Thymus (tissue), 11 donors: ENCODE measurements around the gene RALGAPA2. TPM values are rescaled to one million over a fixed set of nuclear protein-coding genes. Genes with fewer than 3 reads are reported as not detected.
A peak's percentile ranks its signal among the peaks of the same experiment; 100 is the strongest.

ENCODE experiments used
- DNase-seq, 9 donors: peaks; one replicate each; pipeline ENCODE4 v3.0.0-alpha.2; 2013; ENCODE audit warnings: low spot score in 9 of 9, low read depth in 6 of 9, missing footprints in 1 of 9
- H3K27ac ChIP-seq, 2 donors: one replicate each; pipeline ENCODE4 v1.5.1; 2013; ENCODE audit warnings: control low read depth in 1 of 2, low read depth in 1 of 2, low read length in 1 of 2, mild to moderate bottlenecking in 1 of 2, moderate library complexity in 1 of 2
- H3K27me3 ChIP-seq, 2 donors: one replicate each; pipeline ENCODE4 v1.5.1; 2013; ENCODE audit warnings: low read length in 1 of 2; ENCODE audit not compliant: control insufficient read depth in 2 of 2, insufficient read depth in 1 of 2
- H3K36me3 ChIP-seq, 2 donors: one replicate each; pipeline ENCODE4 v1.5.1; 2013; ENCODE audit warnings: low read length in 1 of 2, mild to moderate bottlenecking in 1 of 2, moderate library complexity in 1 of 2; ENCODE audit not compliant: control insufficient read depth in 2 of 2, insufficient read depth in 2 of 2
- H3K4me1 ChIP-seq, 2 donors: one replicate each; pipeline ENCODE4 v1.5.1; 2013; ENCODE audit warnings: low read length in 2 of 2; ENCODE audit not compliant: control insufficient read depth in 2 of 2, insufficient read depth in 2 of 2
- H3K4me3 ChIP-seq, 2 donors: one replicate each; pipeline ENCODE4 v1.5.1; 2013; ENCODE audit warnings: low read length in 2 of 2, control low read depth in 1 of 2, mild to moderate bottlenecking in 1 of 2
- H3K9me3 ChIP-seq, 2 donors: one replicate each; pipeline ENCODE4 v1.5.1; 2013; ENCODE audit warnings: low read length in 1 of 2, mild to moderate bottlenecking in 1 of 2; ENCODE audit not compliant: control insufficient read depth in 2 of 2, insufficient read depth in 1 of 2
- WGBS: extraction: QIAGEN DNeasy Blood & Tissue Kit; methylation state at CpG from one replicate; pipeline ENCODE4 v1.1.7; 2013; 5-methylcytosine and 5-hydroxymethylcytosine counted together
- polyA plus RNA-seq: library from polyadenylated mRNA; stranded (reverse); fragments of 200-250 nt; gene quantifications from one replicate; pipeline ENCODE4 v1.2.3, GENCODE V29; 2013
- total RNA-seq: library from RNA; stranded (reverse); fragments of 120-200 nt; gene quantifications from one replicate; pipeline ENCODE4 v1.2.4, GENCODE V29; 2013
- donor health status: healthy.

The RALGAPA2 gene
- total and polyA plus RNA-seq, 2 donors, result 9.0 to 10.3 TPM

- Histone ChIP-seq H3K9me3 (no peaks in the 10 kb centered on the region), H3K36me3 (peaks cover 0 to 3% of the 10 kb centered on the region in 2 donors), H3K27me3 (no peaks in the 10 kb centered on the region), H3K4me1 (peaks cover 0 to 19% of the 10 kb centered on the region in 2 donors), H3K4me3 (no peak overlapping the region), H3K27ac (no peak overlapping the region)
- peak in 1 of 9 donors; percentile 19 for DNase-seq
- 86% methylated on average over 4 of the region's 4 CpGs for WGBS
Observed at GRCh38 chr20:20466341-20466879, 246.0 kb downstream of the RALGAPA2 start.

DNA sequence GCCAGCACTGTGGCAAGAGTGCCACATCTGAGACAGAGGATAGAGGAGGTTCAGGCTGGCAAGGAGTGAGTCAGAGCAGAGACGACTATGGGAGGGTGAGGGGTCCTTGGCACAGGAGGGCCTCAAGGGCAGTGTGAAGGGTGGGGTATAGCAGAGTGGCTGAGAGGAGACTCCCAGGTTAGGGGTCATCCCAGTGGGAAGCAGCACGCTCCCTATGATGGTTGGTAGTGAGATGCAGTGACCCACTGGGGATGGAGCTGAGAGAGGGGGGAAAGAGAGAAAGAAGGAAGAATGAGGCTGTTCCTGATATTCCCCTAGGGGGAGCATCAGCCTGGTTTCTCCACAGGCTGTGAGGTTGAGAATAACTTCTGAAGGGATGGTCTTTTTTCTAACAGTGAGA lies 247.2 kb downstream of the RALGAPA2 start:
- H3K9me3 ChIP-seq, result no peaks in the 10 kb centered on the region
- DNase-seq, result peak in 1 of 9 donors; percentile 22
- H3K4me1 ChIP-seq, result peaks cover 0 to 19% of the 10 kb centered on the region in 2 donors
- no peak overlapping the region for H3K4me3 ChIP-seq
- WGBS, result 96% methylated on average over 2 of the region's 2 CpGs
- no peak overlapping the region for H3K27ac ChIP-seq
- H3K36me3 ChIP-seq, result peaks cover 0 to 3% of the 10 kb centered on the region in 2 donors
- H3K27me3 ChIP-seq, result no peaks in the 10 kb centered on the region

DNA sequence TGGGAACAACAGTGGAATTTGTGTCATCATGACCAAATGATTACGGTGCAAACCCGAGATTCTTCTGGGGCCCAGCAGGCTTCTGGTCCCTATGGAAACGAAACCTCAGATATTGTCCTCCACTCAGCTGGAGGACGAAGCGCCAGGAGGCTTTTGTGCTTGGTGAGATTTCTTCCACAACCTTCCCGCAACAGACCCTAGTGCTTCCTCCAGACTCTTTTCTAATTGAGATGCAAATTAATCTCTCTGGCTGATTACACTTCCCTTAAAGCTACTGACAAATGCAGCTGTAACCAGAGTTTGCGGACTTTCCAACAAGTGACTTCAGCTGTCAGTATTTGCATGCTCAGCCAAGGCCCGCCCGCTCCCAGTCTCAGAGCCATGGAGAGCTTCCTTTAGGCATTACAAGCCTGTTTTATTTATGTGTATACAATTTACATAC lies 248.5 kb downstream of the RALGAPA2 start:
- DNase-seq, result peak in 1 of 9 donors; percentile 12
- 95% methylated on average over 9 of the region's 9 CpGs for WGBS

GRCh38 chr20:20462185-20462584 lies 250.3 kb downstream of the RALGAPA2 start:
- peaks cover 0 to 19% of the 10 kb centered on the region in 2 donors for H3K4me1 ChIP-seq
- H3K4me3 ChIP-seq, result no peak overlapping the region
- DNase-seq, result no peak
- H3K27me3 ChIP-seq, result no peaks in the 10 kb centered on the region
- H3K27ac ChIP-seq, result no peak overlapping the region
- peaks cover 0 to 7% of the 10 kb centered on the region in 2 donors for H3K36me3 ChIP-seq
- WGBS, result 97% methylated on average over 3 of the region's 3 CpGs
- H3K9me3 ChIP-seq, result no peaks in the 10 kb centered on the region

More for the DNA sequence above, 248.5 kb downstream of the RALGAPA2 start:
- H3K9me3 ChIP-seq, result no peaks in the 10 kb centered on the region
- H3K4me1 ChIP-seq, result peaks cover 0 to 19% of the 10 kb centered on the region in 2 donors
- peaks cover 0 to 3% of the 10 kb centered on the region in 2 donors for H3K36me3 ChIP-seq
- H3K27ac ChIP-seq, result no peak overlapping the region
- H3K27me3 ChIP-seq, result no peaks in the 10 kb centered on the region
- H3K4me3 ChIP-seq, result no peak overlapping the region

DNA sequence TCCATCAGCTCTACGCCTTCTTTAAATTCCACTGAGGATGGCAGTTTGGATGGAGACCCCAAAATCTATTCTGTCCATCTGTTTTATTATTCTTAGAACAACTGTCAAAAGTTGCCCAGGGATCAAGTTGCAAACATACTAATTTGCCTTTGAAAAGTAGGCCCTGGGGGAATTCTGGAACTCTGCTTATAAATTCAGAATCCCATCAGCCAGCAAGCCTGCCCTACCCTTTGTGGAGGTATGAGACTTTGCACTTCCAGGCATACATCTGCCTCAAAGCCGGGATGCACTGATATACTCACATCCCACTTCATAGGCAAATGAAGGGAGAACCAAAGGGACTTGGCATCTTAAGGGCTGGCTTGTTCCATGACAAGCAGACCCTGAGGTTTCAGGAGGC lies 250.9 kb downstream of the RALGAPA2 start:
- Histone ChIP-seq H3K27ac (no peak overlapping the region), H3K4me1 (peaks cover 0 to 17% of the 10 kb centered on the region in 2 donors), H3K36me3 (peaks cover 0 to 7% of the 10 kb centered on the region in 2 donors), H3K9me3 (no peaks in the 10 kb centered on the region), H3K4me3 (no peak overlapping the region), H3K27me3 (no peaks in the 10 kb centered on the region)
- DNase-seq, result no peak
- WGBS, result 96% methylated on average over 2 of the region's 2 CpGs

GRCh38 chr20:20459726-20460125 lies 252.7 kb downstream of the RALGAPA2 start:
- peaks cover 0 to 7% of the 10 kb centered on the region in 2 donors for H3K36me3 ChIP-seq
- no peaks in the 10 kb centered on the region for H3K9me3 ChIP-seq
- no peak overlapping the region for H3K4me3 ChIP-seq
- no peaks in the 10 kb centered on the region for H3K27me3 ChIP-seq
- H3K4me1 ChIP-seq, result no peaks in the 10 kb centered on the region
- 98% methylated on average over 5 of the region's 5 CpGs for WGBS
- no peak overlapping the region for H3K27ac ChIP-seq
- DNase-seq, result no peak

- Histone ChIP-seq H3K9me3 (no peaks in the 10 kb centered on the region), H3K36me3 (peaks cover 0 to 4% of the 10 kb centered on the region in 2 donors), H3K4me3 (no peak overlapping the region), H3K4me1 (peaks cover 2 to 10% of the 10 kb centered on the region in 2 donors), H3K27me3 (no peaks in the 10 kb centered on the region), H3K27ac (no peak overlapping the region)
- no peak for DNase-seq
- 98% methylated on average over 15 of the region's 15 CpGs for WGBS
Observed at GRCh38 chr20:20457392-20458126, 254.9 kb downstream of the RALGAPA2 start.

DNA sequence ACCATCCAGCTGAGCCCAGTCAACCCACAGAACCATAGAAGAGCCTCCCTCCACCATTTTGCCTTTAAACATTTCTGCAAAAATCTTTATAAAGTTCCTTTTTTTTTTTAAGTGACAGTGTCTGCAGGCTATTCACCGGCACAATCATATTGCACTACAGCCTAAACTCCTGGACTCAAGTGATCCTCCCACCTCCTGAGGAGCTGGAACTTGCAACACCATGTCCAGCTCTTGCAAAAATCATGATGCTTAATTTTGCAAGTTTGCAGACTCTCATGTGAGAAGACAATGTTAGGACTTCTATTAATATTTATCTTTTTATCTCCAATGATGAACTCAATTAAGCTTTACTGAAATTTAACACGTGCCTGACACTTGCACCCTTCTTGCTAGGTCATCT lies 255.7 kb downstream of the RALGAPA2 start:
- Histone ChIP-seq H3K4me3 (no peak overlapping the region), H3K27me3 (no peaks in the 10 kb centered on the region), H3K36me3 (peaks cover 0 to 4% of the 10 kb centered on the region in 2 donors), H3K9me3 (no peaks in the 10 kb centered on the region), H3K4me1 (peaks cover 4 to 15% of the 10 kb centered on the region in 2 donors), H3K27ac (no peak overlapping the region)
- WGBS, result 96% methylated on average over 2 of the region's 2 CpGs
- DNase-seq, result no peak

DNA sequence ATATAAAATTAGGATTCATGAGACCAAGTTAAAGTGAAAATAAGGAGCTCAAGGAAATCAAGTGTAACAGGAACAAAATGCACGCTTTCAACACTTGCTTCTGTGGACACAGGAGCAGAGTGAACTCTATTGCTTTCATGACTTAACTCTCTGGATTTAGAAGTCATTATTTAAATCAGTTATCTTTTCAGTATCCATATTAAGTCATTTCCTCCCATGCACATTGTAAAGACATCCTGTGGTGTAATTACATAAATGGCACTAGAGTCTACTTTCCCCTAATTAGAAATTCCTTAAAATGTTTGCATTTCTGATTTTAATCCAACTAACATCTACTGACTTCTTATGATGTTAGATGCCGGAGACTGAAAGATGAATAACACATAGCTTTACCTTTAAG lies 256.5 kb downstream of the RALGAPA2 start:
- no peak for DNase-seq
- Histone ChIP-seq H3K9me3 (no peaks in the 10 kb centered on the region), H3K36me3 (peaks cover 0 to 4% of the 10 kb centered on the region in 2 donors), H3K27me3 (no peaks in the 10 kb centered on the region), H3K4me1 (peaks cover 4 to 15% of the 10 kb centered on the region in 2 donors), H3K4me3 (no peak overlapping the region), H3K27ac (no peak overlapping the region)
- WGBS, result 94% methylated on average over 2 of the region's 2 CpGs
